Gastroesophageal sphincter (tissue), 4 donors: ENCODE data around the gene CCDC146. TPM values are rescaled to one million over a fixed set of nuclear protein-coding genes. Genes with fewer than 3 reads are reported as not detected.
"Not testable (repeated sequence)": the region's sequence is repeated elsewhere in the genome, so short reads cannot be mapped to it uniquely, and the experiment has no call there.

ENCODE experiments used
- ATAC-seq: fragments of 150-250 bp; one replicate; pipeline ENCODE4 v1.9.1; 2016; ENCODE audit warnings: mild to moderate bottlenecking, moderate library complexity
- H3K27ac ChIP-seq, 4 donors: fragments of 200-600 bp; sonication (generic) in 3 of 4; 1 replicate in 3 of 4; 2 replicates in 1 of 4; pipeline ENCODE4 v1.5.1; 2016 to 2019
- H3K27me3 ChIP-seq: fragments of 200-600 bp; sonication (generic); one replicate; pipeline ENCODE4 v1.5.1; 2019
- H3K36me3 ChIP-seq, 2 donors: fragments of 200-600 bp; sonication (generic); one replicate each; pipeline ENCODE4 v1.5.1; 2019; ENCODE audit warnings: control low read depth in 1 of 2
- H3K4me1 ChIP-seq, 3 donors: fragments of 200-600 bp; sonication (generic); 1 replicate in 2 of 3; 2 replicates in 1 of 3; pipeline ENCODE4 v1.5.1; 2016 to 2019; ENCODE audit warnings: control low read depth in 2 of 3
- H3K4me3 ChIP-seq, 2 donors: fragments of 200-600 bp; sonication (generic); one replicate each; pipeline ENCODE4 v1.5.1; 2019; ENCODE audit warnings: mild to moderate bottlenecking in 1 of 2, moderate library complexity in 1 of 2
- H3K9me3 ChIP-seq, 3 donors: fragments of 200-600 bp; sonication (generic); one replicate each; pipeline ENCODE4 v1.5.1; 2017 to 2019; ENCODE audit warnings: control low read depth in 2 of 3
- CTCF ChIP-seq, 4 experiments: fragments of 200-600 bp in 2 of 4; fragments of 450-650 bp in 2 of 4; sonication (generic) in 1 of 4; IDR thresholded peaks; one replicate each; pipeline ENCODE4 v1.5.1; 2017 to 2019; ENCODE audit warnings: antibody characterized with exemption in 4 of 4, mild to moderate bottlenecking in 2 of 4, moderate library complexity in 2 of 4
- EP300 ChIP-seq: sonication (generic); formaldehyde crosslinking; IDR thresholded peaks from one replicate; pipeline ENCODE4 v1.6.1; 2017; ENCODE audit warnings: antibody characterized with exemption, mild to moderate bottlenecking
- POLR2A ChIP-seq, 2 donors: fragments of 450-650 bp; IDR thresholded peaks; one replicate each; pipeline ENCODE4 v1.6.1; 2017; ENCODE audit warnings: antibody characterized with exemption in 2 of 2, mild to moderate bottlenecking in 2 of 2, moderate library complexity in 1 of 2
- POLR2AphosphoS5 ChIP-seq: sonication (generic); formaldehyde crosslinking; IDR thresholded peaks from one replicate; pipeline ENCODE4 v1.6.1; 2017; ENCODE audit warnings: antibody characterized with exemption
- WGBS, 2 donors: methylation state at CpG; one replicate each; pipeline ENCODE4 v1.1.5; 2018; ENCODE audit warnings: low coverage in 1 of 2; 5-methylcytosine and 5-hydroxymethylcytosine counted together
- total RNA-seq, 4 donors: library from RNA; depleted of rRNA; stranded (reverse); fragments of >200 nt; gene quantifications; one replicate each; pipeline ENCODE4 v1.1.0, GENCODE V29; 2016

Gene CCDC146
- total RNA-seq, 4 donors from 2014 or later, result 8.7 to 29.3 (median 20.1) TPM

GRCh38 chr7:77330169-77330882 lies 207.9 kb downstream of the CCDC146 start:
- WGBS, 2 donors, result 57 to 69% methylated on average over 5 to 6 of the region's 6 CpGs
- H3K27ac ChIP-seq, result peak overlapping the region; percentile 45 to 85 (median 84)
- H3K27me3 ChIP-seq, result no peaks in the 10 kb centered on the region
- H3K9me3 ChIP-seq, result no peaks in the 10 kb centered on the region
- TF ChIP-seq POLR2A (IDR thresholded peaks at IDR 0.05) (no peak), EP300 (no peak), CTCF (IDR thresholded peaks at IDR 0.05) (no peak), POLR2AphosphoS5 (peak; percentile 76)
- H3K36me3 ChIP-seq, result no peaks in the 10 kb centered on the region
- H3K4me3 ChIP-seq, result no peak overlapping the region
- no peak for ATAC-seq
- peaks cover 20 to 76% (median 37%) of the 10 kb centered on the region in 3 donors for H3K4me1 ChIP-seq

DNA sequence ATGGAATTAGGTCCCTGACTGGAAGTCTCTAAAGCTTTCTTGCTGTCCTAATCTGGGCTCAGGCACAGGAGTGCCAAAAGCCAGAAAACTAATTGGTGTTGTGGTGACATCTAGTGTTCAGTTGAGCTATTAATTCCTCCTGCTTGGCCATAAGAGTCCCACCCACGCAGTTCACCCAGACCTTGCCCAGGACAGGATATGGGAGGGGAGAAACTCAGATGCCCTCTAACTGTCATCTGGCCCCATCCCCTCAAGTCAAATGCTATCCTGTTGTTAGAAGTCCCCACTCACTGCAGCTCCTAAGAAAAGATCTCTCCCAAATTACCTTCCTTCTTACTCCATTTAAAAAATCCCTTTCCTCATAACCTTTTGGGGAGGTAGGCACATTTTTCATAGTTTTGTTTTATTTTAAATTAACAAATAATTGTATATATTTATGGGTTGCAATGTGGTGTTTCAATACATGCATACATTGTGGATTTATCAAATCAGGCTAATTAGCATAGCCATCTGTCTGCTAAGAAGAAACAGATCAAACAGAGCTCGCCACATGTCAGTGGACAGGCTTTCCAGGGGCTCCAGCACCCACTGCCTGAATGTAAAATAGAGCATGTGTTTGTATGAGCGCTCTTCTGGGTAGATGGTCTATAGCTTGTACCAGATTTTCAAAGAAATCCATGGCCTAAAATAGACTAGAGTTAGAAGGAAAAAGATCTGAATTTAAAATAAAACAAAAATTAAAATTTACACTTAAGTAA lies 209.7 kb downstream of the CCDC146 start:
- no peaks in the 10 kb centered on the region for H3K27me3 ChIP-seq
- no peaks in the 10 kb centered on the region for H3K36me3 ChIP-seq
- H3K4me3 ChIP-seq, result no peak overlapping the region
- ATAC-seq, result peak; percentile 82
- H3K27ac ChIP-seq, result peak overlapping the region in 1 of 4 donors; percentile 85
- no peaks in the 10 kb centered on the region for H3K9me3 ChIP-seq
- TF ChIP-seq POLR2AphosphoS5, result peak; percentile 75
- no peak for TF ChIP-seq EP300
- TF ChIP-seq POLR2A (IDR thresholded peaks at IDR 0.05), result no peak
- TF ChIP-seq CTCF (IDR thresholded peaks at IDR 0.05), result peak; percentile 46 to 90 (median 82)
- H3K4me1 ChIP-seq, result peaks cover 14 to 70% (median 34%) of the 10 kb centered on the region in 3 donors
- 48 to 63% methylated on average over 3 of the region's 3 CpGs for WGBS, 2 donors

- ATAC-seq, H3K27ac ChIP-seq: not testable (repeated sequence)
Measured at GRCh38 chr7:77334039-77334438, 211.6 kb downstream of the CCDC146 start.

DNA sequence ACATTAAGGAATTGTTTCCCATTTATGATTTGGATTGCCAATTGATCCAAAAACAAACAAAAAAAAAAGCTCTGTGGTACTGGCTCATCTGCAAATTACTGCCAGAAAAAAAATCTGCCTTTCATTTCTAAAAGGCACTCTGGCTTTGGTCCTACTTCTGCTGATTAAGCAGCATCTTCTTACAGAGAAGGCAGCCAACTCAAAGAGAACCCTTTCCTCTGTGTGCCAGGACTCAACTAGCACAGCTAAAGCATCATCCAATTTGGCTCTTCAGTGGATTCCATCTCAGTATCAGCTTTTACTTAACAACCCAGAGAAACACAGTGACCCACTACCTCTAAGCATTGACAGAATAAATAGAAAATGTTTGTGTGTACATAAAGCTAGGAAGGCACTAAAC lies 213.2 kb downstream of the CCDC146 start:
- H3K4me3 ChIP-seq, result no peak overlapping the region
- no peak for TF ChIP-seq CTCF (IDR thresholded peaks at IDR 0.05)
- TF ChIP-seq POLR2A (IDR thresholded peaks at IDR 0.05), result no peak
- ATAC-seq, result no peak
- no peaks in the 10 kb centered on the region for H3K9me3 ChIP-seq
- H3K4me1 ChIP-seq, result peaks cover 6 to 63% (median 15%) of the 10 kb centered on the region in 3 donors
- H3K27ac ChIP-seq, result peak overlapping the region in 3 of 4 donors; percentile 38 to 53 (median 51)
- no peaks in the 10 kb centered on the region for H3K27me3 ChIP-seq
- H3K36me3 ChIP-seq, result no peaks in the 10 kb centered on the region

More at GRCh38 chr7:77334039-77334438, 211.6 kb downstream of the CCDC146 start:
- not testable (repeated sequence) for H3K27me3 ChIP-seq, H3K36me3 ChIP-seq, H3K9me3 ChIP-seq, H3K4me3 ChIP-seq
- WGBS, 2 donors, result 82 to 100% methylated on average over 1 to 2 of the region's 2 CpGs
- peaks cover 10 to 70% (median 15%) of the 10 kb centered on the region in 3 donors for H3K4me1 ChIP-seq

DNA sequence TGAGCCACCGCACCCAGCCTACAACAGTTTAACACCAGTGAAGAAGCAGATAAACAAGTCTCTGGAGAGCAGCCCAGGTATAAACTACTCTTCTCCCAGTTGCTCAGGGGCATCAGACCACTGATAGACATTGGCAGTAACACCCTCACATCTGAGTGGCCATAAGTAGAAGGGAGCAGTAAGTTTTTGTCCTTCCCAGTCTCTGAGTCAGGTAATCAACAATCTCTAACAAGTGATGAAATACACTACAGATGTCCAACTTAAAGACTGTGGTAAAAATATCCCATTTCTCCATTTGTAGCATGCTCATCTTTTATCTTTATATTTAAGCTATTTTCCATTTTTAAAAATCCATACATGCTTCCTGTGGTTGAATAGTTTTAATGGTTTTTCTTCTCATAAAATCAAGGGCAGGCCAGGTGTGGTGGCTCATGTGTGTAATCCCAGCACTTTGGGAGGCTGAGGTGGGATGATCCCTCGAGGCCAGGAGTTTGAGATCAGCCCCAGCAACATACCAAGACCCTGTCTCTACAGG lies 215.1 kb downstream of the CCDC146 start:
- peaks cover 6 to 44% (median 6%) of the 10 kb centered on the region in 3 donors for H3K4me1 ChIP-seq
- WGBS, 2 donors, result 71% methylated on average over 2 of the region's 2 CpGs; no CpG with 5 or more reads in 1 of the 2 donors
- no peak for ATAC-seq
- H3K4me3 ChIP-seq, result no peak overlapping the region
- H3K27ac ChIP-seq, result peak overlapping the region in 3 of 4 donors; percentile 5 to 39 (median 9)
- no peaks in the 10 kb centered on the region for H3K9me3 ChIP-seq
- no peaks in the 10 kb centered on the region for H3K36me3 ChIP-seq
- H3K27me3 ChIP-seq, result no peaks in the 10 kb centered on the region
- TF ChIP-seq POLR2AphosphoS5 (no peak), CTCF (IDR thresholded peaks at IDR 0.05) (no peak), EP300 (no peak), POLR2A (IDR thresholded peaks at IDR 0.05) (no peak)
